Activated CD4-positive, alpha-beta T cell treated with anti-CD3 and anti-CD28 coated beads, Interleukin-2, amount 50 U/mL, for 1 hour (primary cell): ENCODE results near the gene RNF145.
"Not testable (repeated sequence)": the region's sequence is repeated elsewhere in the genome, so short reads cannot be mapped to it uniquely, and the experiment has no call there.

ENCODE experiments used
- DNase-seq: peaks from one replicate; pipeline ENCODE4 v3.0.0-alpha.2; 2020

The RNF145 gene

GRCh38 chr5:159209438-159210209, at the start of gene RNF145:
Gene RNF145 (minus strand): TSS chr5:159209553. CDS start chr5:159203617, 5,936 bp downstream.
- DNase-seq, result peak; percentile 93

- no peak for DNase-seq
Observed at GRCh38 chr5:159258361-159258760, 49.0 kb upstream of the RNF145 start.

GRCh38 chr5:159257629-159258283, 48.4 kb upstream of the RNF145 start:
- no peak for DNase-seq

GRCh38 chr5:159257007-159257406, 47.7 kb upstream of the RNF145 start:
- no peak for DNase-seq

- DNase-seq, result no peak
Observed at GRCh38 chr5:159252195-159252594, 42.8 kb upstream of the RNF145 start.

- no peak for DNase-seq
Observed at GRCh38 chr5:159249158-159249557, 39.8 kb upstream of the RNF145 start.

- DNase-seq, result no peak
Observed at GRCh38 chr5:159244890-159245289, 35.5 kb upstream of the RNF145 start.

- no peak for DNase-seq
Observed at GRCh38 chr5:159244163-159244562, 34.8 kb upstream of the RNF145 start.

GRCh38 chr5:159243385-159243784, 34.0 kb upstream of the RNF145 start:
- no peak for DNase-seq

- DNase-seq, result no peak
Observed at GRCh38 chr5:159242656-159243055, 33.3 kb upstream of the RNF145 start.

- no peak for DNase-seq
Observed at GRCh38 chr5:159241946-159242552, 32.7 kb upstream of the RNF145 start.

- no peak for DNase-seq
Observed at GRCh38 chr5:159240301-159240870, 31.0 kb upstream of the RNF145 start.

- not testable (repeated sequence) for DNase-seq
Observed at GRCh38 chr5:159235871-159236520, 26.6 kb upstream of the RNF145 start.

GRCh38 chr5:159231167-159231566, 21.8 kb upstream of the RNF145 start:
- no peak for DNase-seq

GRCh38 chr5:159230657-159231056, 21.3 kb upstream of the RNF145 start:
- no peak for DNase-seq

- DNase-seq, result not testable (repeated sequence)
Observed at GRCh38 chr5:159228097-159228496, 18.7 kb upstream of the RNF145 start.

GRCh38 chr5:159227452-159227851, 18.1 kb upstream of the RNF145 start:
- DNase-seq, result no peak

GRCh38 chr5:159226451-159226850, 17.1 kb upstream of the RNF145 start:
- no peak for DNase-seq

GRCh38 chr5:159224471-159224870, 15.1 kb upstream of the RNF145 start:
- DNase-seq, result no peak

- no peak for DNase-seq
Observed at GRCh38 chr5:159223469-159223868, 14.1 kb upstream of the RNF145 start.

GRCh38 chr5:159220206-159220605, 10.9 kb upstream of the RNF145 start:
- no peak for DNase-seq

- DNase-seq, result no peak
Observed at GRCh38 chr5:159218595-159219023, 9.3 kb upstream of the RNF145 start.

- DNase-seq, result no peak
Observed at GRCh38 chr5:159217236-159217635, 7.9 kb upstream of the RNF145 start.
